Testis (tissue), 2 donors: ENCODE measurements around the gene PDGFB.

Experiments
- POLR2A ChIP-seq: fragments of 450-650 bp; IDR thresholded peaks from one replicate; pipeline ENCODE4 v1.6.1; 2017; ENCODE audit warnings: antibody characterized with exemption, mild to moderate bottlenecking, moderate library complexity
- TF ChIP-seq, protein P1 (sequence below), 3 experiments: fragments of 450-650 bp in 2 of 3; fragments of 200-600 bp in 1 of 3; sonication (generic) in 1 of 3; IDR thresholded peaks; one replicate each; pipeline ENCODE4 v1.5.1; 2016 to 2019; ENCODE audit warnings: antibody characterized with exemption in 3 of 3, mild to moderate bottlenecking in 2 of 3, moderate library complexity in 1 of 3

GRCh38 chr22:39221999-39222686, 22.6 kb downstream of the PDGFB start:
- no peak for TF ChIP-seq POLR2A
- TF ChIP-seq, protein P1, sequence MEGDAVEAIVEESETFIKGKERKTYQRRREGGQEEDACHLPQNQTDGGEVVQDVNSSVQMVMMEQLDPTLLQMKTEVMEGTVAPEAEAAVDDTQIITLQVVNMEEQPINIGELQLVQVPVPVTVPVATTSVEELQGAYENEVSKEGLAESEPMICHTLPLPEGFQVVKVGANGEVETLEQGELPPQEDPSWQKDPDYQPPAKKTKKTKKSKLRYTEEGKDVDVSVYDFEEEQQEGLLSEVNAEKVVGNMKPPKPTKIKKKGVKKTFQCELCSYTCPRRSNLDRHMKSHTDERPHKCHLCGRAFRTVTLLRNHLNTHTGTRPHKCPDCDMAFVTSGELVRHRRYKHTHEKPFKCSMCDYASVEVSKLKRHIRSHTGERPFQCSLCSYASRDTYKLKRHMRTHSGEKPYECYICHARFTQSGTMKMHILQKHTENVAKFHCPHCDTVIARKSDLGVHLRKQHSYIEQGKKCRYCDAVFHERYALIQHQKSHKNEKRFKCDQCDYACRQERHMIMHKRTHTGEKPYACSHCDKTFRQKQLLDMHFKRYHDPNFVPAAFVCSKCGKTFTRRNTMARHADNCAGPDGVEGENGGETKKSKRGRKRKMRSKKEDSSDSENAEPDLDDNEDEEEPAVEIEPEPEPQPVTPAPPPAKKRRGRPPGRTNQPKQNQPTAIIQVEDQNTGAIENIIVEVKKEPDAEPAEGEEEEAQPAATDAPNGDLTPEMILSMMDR (IDR thresholded peaks at IDR 0.05), result no peak
